Measurements from ENCODE around the gene SLC22A16.

DNA sequence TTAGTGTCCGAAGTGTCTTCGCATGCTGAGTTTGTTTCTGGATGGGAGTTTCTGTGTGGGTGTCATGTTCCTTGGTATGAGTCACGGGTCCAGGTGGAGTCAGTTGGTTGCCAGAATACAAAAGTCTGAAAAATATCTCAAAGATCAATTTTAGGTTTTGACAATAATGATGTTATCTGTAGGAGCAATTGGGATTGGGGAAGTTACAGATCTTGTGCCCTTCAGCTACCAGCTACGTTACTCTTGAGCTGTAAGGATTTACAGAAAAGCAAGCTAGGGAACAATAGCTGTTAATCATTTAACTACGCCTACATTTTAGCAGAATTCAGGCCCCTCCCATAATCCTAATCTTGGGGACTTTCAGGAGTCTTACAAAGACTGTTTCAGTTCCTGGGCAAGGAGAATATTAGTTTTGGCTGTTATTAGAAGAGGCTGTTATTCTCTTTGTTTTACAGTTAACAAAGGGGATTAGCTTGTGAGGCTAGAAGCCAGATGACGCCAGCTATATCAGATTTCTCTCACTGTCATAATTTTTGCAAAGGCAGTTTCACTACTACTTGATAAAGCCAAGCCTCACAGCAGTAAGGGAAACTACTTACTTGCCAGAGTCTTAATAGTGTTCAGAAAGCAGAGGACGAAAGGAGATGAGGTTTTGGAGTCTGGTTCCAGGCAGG is 15.4 kb upstream of the SLC22A16 start:
- no peak for TF ChIP-seq POLR2A (IDR thresholded peaks at IDR 0.05; ENCODE audit: low read depth, low read length)
- TF ChIP-seq, protein P1, sequence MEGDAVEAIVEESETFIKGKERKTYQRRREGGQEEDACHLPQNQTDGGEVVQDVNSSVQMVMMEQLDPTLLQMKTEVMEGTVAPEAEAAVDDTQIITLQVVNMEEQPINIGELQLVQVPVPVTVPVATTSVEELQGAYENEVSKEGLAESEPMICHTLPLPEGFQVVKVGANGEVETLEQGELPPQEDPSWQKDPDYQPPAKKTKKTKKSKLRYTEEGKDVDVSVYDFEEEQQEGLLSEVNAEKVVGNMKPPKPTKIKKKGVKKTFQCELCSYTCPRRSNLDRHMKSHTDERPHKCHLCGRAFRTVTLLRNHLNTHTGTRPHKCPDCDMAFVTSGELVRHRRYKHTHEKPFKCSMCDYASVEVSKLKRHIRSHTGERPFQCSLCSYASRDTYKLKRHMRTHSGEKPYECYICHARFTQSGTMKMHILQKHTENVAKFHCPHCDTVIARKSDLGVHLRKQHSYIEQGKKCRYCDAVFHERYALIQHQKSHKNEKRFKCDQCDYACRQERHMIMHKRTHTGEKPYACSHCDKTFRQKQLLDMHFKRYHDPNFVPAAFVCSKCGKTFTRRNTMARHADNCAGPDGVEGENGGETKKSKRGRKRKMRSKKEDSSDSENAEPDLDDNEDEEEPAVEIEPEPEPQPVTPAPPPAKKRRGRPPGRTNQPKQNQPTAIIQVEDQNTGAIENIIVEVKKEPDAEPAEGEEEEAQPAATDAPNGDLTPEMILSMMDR (IDR thresholded peaks at IDR 0.05; ENCODE audit: extremely low read depth in 1 of 2, insufficient read depth in 1 of 2, low read depth in 1 of 2, low read length in 2 of 2): no peak
